PC-3 (cell line): Measurements from ENCODE around the gene CCS. TPM values are rescaled to one million over a fixed set of nuclear protein-coding genes. Genes with fewer than 3 reads are reported as not detected.
"Not testable (repeated sequence)": the region's sequence is repeated elsewhere in the genome, so short reads cannot be mapped to it uniquely, and the experiment has no call there.

Source experiments
- ATAC-seq: fragments of 200-7000 bp; cut with Tn5 transposase; 2 replicates; pipeline ENCODE4 v1.9.1; 2020; ENCODE audit warnings: mild to moderate bottlenecking, moderate library complexity
- BruUV-seq: library from RNA; stranded (reverse); fragments of 400-500 nt; replicated peaks from 2 replicates; lab custom pipeline; 2021; lab: Mats Ljungman, UMichigan
- CTCF ChIA-PET: fragments of 300-600 bp; sonication (Branson Sonifier 250); formaldehyde crosslinking; loops from one replicate; lab custom pipeline; 2022; ENCODE audit warnings: antibody characterized with exemption; lab: Charles Lee
- POLR2A ChIA-PET: fragments of 300-600 bp; sonication (Branson Sonifier 250); formaldehyde crosslinking; loops from one replicate; lab custom pipeline; 2022; ENCODE audit warnings: antibody characterized with exemption; ENCODE audit not compliant: unreplicated experiment; lab: Charles Lee
- DNase-seq: peaks from one replicate; pipeline ENCODE4 v3.0.0-alpha.2; 2015
- H2AFZ ChIP-seq: fragments of 300-600 bp; sonication (generic); 2 replicates; pipeline ENCODE4 v1.6.0; 2016; ENCODE audit warnings: antibody characterized with exemption, low read length
- H3F3A ChIP-seq: fragments of 300-600 bp; sonication (generic); one replicate; pipeline ENCODE4 v1.6.0; 2017; ENCODE audit warnings: antibody characterized with exemption, low read length, control low read depth, mild to moderate bottlenecking; ENCODE audit not compliant: unreplicated experiment
- H3K27ac ChIP-seq: fragments of 300-600 bp; sonication (generic); 2 replicates; pipeline ENCODE4 v1.5.1; 2016; ENCODE audit warnings: mild to moderate bottlenecking, low read length
- H3K27me3 ChIP-seq: fragments of 300-600 bp; sonication (generic); 2 replicates; pipeline ENCODE4 v1.6.1; 2016; ENCODE audit warnings: low read length, mixed read lengths
- H3K36me3 ChIP-seq: fragments of 300-600 bp; sonication (generic); 2 replicates; pipeline ENCODE4 v1.6.1; 2016; ENCODE audit warnings: low read depth, mixed run types, low read length, mixed read lengths
- H3K4me1 ChIP-seq: fragments of 300-600 bp; sonication (generic); 2 replicates; pipeline ENCODE4 v1.5.1; 2016; ENCODE audit warnings: low read length; ENCODE audit not compliant: insufficient read depth
- H3K4me2 ChIP-seq: fragments of 300-600 bp; sonication (generic); 2 replicates; pipeline ENCODE4 v1.6.0; 2016; ENCODE audit warnings: low read length
- H3K4me3 ChIP-seq: fragments of 300-600 bp; sonication (generic); 2 replicates; pipeline ENCODE4 v1.5.1; 2016; ENCODE audit warnings: mild to moderate bottlenecking, low read length, mixed read lengths
- H3K79me2 ChIP-seq: fragments of 300-600 bp; sonication (generic); 2 replicates; pipeline ENCODE4 v1.6.1; 2017; ENCODE audit warnings: low read length, mixed read lengths
- H3K9ac ChIP-seq: fragments of 300-600 bp; sonication (generic); 2 replicates; pipeline ENCODE4 v1.6.0; 2016; ENCODE audit warnings: mild to moderate bottlenecking, low read length
- H3K9me2 ChIP-seq: fragments of 300-600 bp; sonication (generic); replicated peaks from 2 replicates; pipeline ENCODE4 v1.6.1; 2016; ENCODE audit warnings: mixed run types, low read length, mixed read lengths
- H3K9me3 ChIP-seq: fragments of 300-600 bp; sonication (generic); 2 replicates; pipeline ENCODE4 v1.6.1; 2016; ENCODE audit warnings: low read length, mixed read lengths
- H4K20me1 ChIP-seq: fragments of 300-600 bp; sonication (generic); 2 replicates; pipeline ENCODE4 v1.6.1; 2016; ENCODE audit warnings: low read length, mixed read lengths
- EZH2 ChIP-seq: fragments of 300-600 bp; sonication (generic); IDR thresholded peaks from one replicate; pipeline ENCODE4 v1.6.1; 2017; ENCODE audit warnings: antibody characterized with exemption, mild to moderate bottlenecking, low read length; ENCODE audit not compliant: unreplicated experiment
- EZH2phosphoT487 ChIP-seq: fragments of 300-600 bp; sonication (generic); IDR thresholded peaks from 2 replicates; pipeline ENCODE4 v1.6.1; 2018; ENCODE audit warnings: mild to moderate bottlenecking, antibody characterized with exemption, low read length, borderline replicate concordance
- intact Hi-C: fragments of 100-400 bp; cut with micrococcal nuclease; formaldehyde crosslinking; loops from 2 replicates; pipeline ENCODE4 v1.9.0; 2023
- total RNA-seq: library from RNA; depleted of rRNA; stranded (reverse); fragments of >200 nt; gene quantifications from 2 replicates; pipeline ENCODE4 v1.2.3, GENCODE V29; 2014
- TF ChIP-seq, protein P1 (sequence below): fragments of 300-600 bp; sonication (generic); conservative IDR thresholded peaks from 2 replicates; pipeline ENCODE4 v1.5.1; 2017; ENCODE audit warnings: antibody characterized with exemption, low read depth, mild to moderate bottlenecking, low read length

CCS gene
- total RNA-seq, 1 experiment from 2014 or later, result 43.8 TPM

DNA sequence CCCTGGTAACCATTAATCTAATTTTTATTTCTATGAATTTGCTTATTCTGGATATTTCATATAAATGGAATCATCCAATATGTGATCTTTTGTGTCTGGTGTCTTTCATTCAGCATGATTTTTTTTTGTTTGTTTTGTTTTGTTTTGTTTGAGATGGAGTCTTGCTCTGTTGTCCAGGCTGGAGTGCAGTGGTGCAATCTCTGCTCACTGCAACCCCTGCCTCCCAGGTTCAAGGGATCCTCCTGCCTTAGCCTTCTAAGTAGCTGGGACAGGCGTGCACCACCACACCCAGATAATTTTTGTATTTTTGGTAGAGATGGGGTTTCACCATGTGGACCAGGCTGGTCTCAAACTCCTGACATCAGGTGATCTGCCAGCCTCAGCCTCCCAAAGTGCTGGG lies 7.5 kb upstream of the CCS start:
- H3K27ac ChIP-seq, H3K4me2 ChIP-seq, ATAC-seq, intact Hi-C loops, H2AFZ ChIP-seq, H3K79me2 ChIP-seq, CTCF ChIA-PET, H3K9me3 ChIP-seq, H4K20me1 ChIP-seq, H3K4me1 ChIP-seq, H3K9me2 ChIP-seq, H3K4me3 ChIP-seq, H3F3A ChIP-seq, DNase-seq, POLR2A ChIA-PET, H3K27me3 ChIP-seq, H3K9ac ChIP-seq, BruUV-seq, H3K36me3 ChIP-seq: not testable (repeated sequence)

DNA sequence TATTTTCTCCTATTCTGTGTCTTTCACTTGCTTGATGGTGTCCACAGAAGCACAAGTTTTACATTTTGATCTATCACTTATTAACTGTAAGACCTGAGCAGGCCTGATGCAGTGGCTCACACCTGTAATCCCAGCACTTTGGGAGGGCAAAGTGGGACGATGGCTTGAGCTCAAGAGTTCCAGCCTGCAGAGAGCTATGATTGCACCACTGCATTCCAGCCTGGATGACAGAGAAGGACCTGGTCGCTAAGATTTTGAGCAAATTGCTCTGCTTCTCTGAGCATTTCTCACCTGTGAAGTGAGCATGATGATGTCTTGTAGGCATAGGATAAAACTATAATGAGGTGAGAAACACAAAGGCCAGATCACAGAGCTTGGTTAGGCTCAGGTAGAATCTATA lies 6.8 kb upstream of the CCS start:
- TF ChIP-seq, protein P1, sequence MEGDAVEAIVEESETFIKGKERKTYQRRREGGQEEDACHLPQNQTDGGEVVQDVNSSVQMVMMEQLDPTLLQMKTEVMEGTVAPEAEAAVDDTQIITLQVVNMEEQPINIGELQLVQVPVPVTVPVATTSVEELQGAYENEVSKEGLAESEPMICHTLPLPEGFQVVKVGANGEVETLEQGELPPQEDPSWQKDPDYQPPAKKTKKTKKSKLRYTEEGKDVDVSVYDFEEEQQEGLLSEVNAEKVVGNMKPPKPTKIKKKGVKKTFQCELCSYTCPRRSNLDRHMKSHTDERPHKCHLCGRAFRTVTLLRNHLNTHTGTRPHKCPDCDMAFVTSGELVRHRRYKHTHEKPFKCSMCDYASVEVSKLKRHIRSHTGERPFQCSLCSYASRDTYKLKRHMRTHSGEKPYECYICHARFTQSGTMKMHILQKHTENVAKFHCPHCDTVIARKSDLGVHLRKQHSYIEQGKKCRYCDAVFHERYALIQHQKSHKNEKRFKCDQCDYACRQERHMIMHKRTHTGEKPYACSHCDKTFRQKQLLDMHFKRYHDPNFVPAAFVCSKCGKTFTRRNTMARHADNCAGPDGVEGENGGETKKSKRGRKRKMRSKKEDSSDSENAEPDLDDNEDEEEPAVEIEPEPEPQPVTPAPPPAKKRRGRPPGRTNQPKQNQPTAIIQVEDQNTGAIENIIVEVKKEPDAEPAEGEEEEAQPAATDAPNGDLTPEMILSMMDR, result no peak
- TF ChIP-seq EZH2phosphoT487 (no peak), EZH2 (no peak)
- no peak overlapping the region for H2AFZ ChIP-seq
- no peaks in the 10 kb centered on the region for H3F3A ChIP-seq
- intact Hi-C loops, result no loop called here
- H3K4me3 ChIP-seq, result no peak overlapping the region
- ATAC-seq, result no peak
- no TSS peak for BruUV-seq
- H4K20me1 ChIP-seq, result no peaks in the 10 kb centered on the region
- H3K4me1 ChIP-seq, result no peaks in the 10 kb centered on the region
- no peak overlapping the region for H3K9ac ChIP-seq
- H3K36me3 ChIP-seq, result no peaks in the 10 kb centered on the region
- H3K9me3 ChIP-seq, result peaks cover 7% of the 10 kb centered on the region; the same call in 1 of the 2 replicates
- H3K9me2 ChIP-seq, result no peaks in the 10 kb centered on the region
- ChIA-PET POLR2A (no interaction called here), CTCF (no interaction called here)
- no peak overlapping the region for H3K4me2 ChIP-seq
- H3K27ac ChIP-seq, result no peak overlapping the region
- H3K79me2 ChIP-seq, result no peaks in the 10 kb centered on the region
- DNase-seq, result no peak
- H3K27me3 ChIP-seq, result no peaks in the 10 kb centered on the region

DNA sequence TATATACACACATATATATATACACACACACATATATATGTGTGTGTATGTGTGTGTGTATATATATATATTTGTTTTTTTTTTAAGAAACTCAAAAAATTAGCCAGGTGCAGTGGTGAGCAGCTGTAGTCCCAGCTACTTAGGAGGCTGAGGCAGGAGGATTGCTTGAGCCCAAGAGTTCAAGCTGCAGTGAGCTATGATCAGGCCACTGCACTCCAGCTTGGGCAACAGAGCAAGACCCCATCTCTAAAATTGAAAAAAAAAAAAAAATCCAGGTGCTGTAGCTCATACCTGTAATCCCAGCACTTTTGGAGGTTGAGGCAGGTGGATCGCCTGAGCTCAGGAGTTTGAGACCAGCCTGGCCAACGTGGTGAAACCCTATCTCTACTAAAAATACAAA lies 3.7 kb upstream of the CCS start:
- H3K4me1 ChIP-seq, result peaks cover 11% of the 10 kb centered on the region
- DNase-seq, H3K27me3 ChIP-seq, H2AFZ ChIP-seq, H4K20me1 ChIP-seq, H3K9me2 ChIP-seq, BruUV-seq, H3K9me3 ChIP-seq, H3K4me3 ChIP-seq, intact Hi-C loops, H3K27ac ChIP-seq, H3K4me2 ChIP-seq, H3F3A ChIP-seq, POLR2A ChIA-PET, ATAC-seq, CTCF ChIA-PET, H3K36me3 ChIP-seq, H3K9ac ChIP-seq: not testable (repeated sequence)
- peaks cover 10% of the 10 kb centered on the region for H3K79me2 ChIP-seq

DNA sequence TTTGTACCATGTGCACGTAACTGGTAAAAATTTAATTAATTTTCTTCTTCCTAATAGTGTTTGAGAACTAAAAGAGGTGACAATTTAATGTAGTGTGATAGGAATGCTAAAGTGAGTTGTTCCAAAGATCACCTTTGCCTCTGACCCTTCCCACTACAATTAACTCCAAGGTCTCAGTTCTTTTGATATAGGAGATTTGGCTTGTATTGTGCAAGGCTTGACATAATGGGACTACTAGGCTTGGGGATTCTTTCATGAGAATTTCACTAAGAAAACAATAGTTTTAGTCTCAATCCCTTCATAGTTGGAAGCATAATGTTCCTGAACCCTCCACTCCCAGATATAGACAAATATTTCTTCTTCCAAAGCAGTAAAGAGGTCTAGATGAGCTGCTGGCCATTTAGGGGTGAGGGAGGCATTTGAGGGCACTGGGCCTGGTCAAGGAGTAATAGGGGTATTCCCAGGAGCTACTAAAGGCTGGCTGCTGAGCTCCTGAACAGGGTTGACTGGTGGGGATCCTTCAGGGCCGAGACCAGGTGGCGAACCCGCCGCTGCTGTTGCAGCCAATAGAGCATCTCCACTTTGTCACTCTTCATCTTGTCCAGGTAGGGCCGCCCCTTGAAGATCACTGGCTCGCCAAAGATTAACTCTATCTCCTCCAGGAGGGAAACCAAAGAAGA lies 2.8 kb upstream of the CCS start:
- Histone ChIP-seq H3K27me3 (no peaks in the 10 kb centered on the region), H4K20me1 (no peaks in the 10 kb centered on the region), H3K9me2 (no peaks in the 10 kb centered on the region), H3F3A (no peaks in the 10 kb centered on the region), H3K9ac (no peak overlapping the region), H3K4me1 (peaks cover 15% of the 10 kb centered on the region), H3K9me3 (no peaks in the 10 kb centered on the region), H2AFZ (no peak overlapping the region), H3K4me3 (no peak overlapping the region), H3K79me2 (peaks cover 18% of the 10 kb centered on the region), H3K4me2 (no peak overlapping the region), H3K36me3 (no peaks in the 10 kb centered on the region), H3K27ac (no peak overlapping the region)
- intact Hi-C loops, result no loop called here
- ATAC-seq (no peak), DNase-seq (no peak)
- ChIA-PET CTCF (interaction anchor here (0.5 kb wide), 1 partner anchor 70 kb away, joined by 10 read pairs; no protein-coding TSS in a partner anchor), POLR2A (no interaction called here)
- no TSS peak for BruUV-seq
- TF ChIP-seq EZH2, result no peak
- TF ChIP-seq, protein P1, result no peak
